Measurements from ENCODE around the gene EIF3B. TPM values are rescaled to one million over a fixed set of nuclear protein-coding genes. Genes with fewer than 3 reads are reported as not detected.
"Not testable (repeated sequence)": the region's sequence is repeated elsewhere in the genome, so short reads cannot be mapped to it uniquely, and the experiment has no call there.

The EIF3B gene
- total RNA-seq, 2 donors from 2014 or later: 120 to 121 TPM

GRCh38 chr7:2417178-2417577, 62.6 kb downstream of the EIF3B start:
- H3K9me3 Mint-ChIP-seq; H3K4me3 Mint-ChIP-seq; ATAC-seq (replicated peaks in 1 of 2); H3K27ac Mint-ChIP-seq; DNase-seq; H3K27me3 Mint-ChIP-seq (ENCODE audit: low read depth); H3K36me3 Mint-ChIP-seq (ENCODE audit: insufficient read depth in 2 of 2): not testable (repeated sequence)
- H3K4me1 Mint-ChIP-seq (ENCODE audit: low read depth): peaks cover 46% of the 10 kb centered on the region

- peaks cover 41% of the 10 kb centered on the region for H3K4me1 Mint-ChIP-seq (ENCODE audit: low read depth)
- H3K27me3 Mint-ChIP-seq (ENCODE audit: low read depth): peaks cover 9% of the 10 kb centered on the region
- ATAC-seq (replicated peaks in 1 of 2): peak; percentile 74 to 79
- DNase-seq: peak; percentile 63 to 68
- H3K27ac Mint-ChIP-seq: no peak overlapping the region
- no peaks in the 10 kb centered on the region for H3K9me3 Mint-ChIP-seq
- no peaks in the 10 kb centered on the region for H3K36me3 Mint-ChIP-seq (ENCODE audit: insufficient read depth in 2 of 2)
- H3K4me3 Mint-ChIP-seq: peak overlapping the region; percentile 58 to 63
Observed at GRCh38 chr7:2417981-2418481, 63.4 kb downstream of the EIF3B start.

- H3K9me3 Mint-ChIP-seq: no peaks in the 10 kb centered on the region
- peak overlapping the region in 1 of 2 donors; percentile 5 for H3K4me3 Mint-ChIP-seq
- DNase-seq (peak in 1 of 2 donors; percentile 16), ATAC-seq (replicated peaks in 1 of 2) (peak; percentile 77 to 80)
- H3K36me3 Mint-ChIP-seq (ENCODE audit: insufficient read depth in 2 of 2): no peaks in the 10 kb centered on the region
- peaks cover 9% of the 10 kb centered on the region for H3K27me3 Mint-ChIP-seq (ENCODE audit: low read depth)
- H3K27ac Mint-ChIP-seq: no peak overlapping the region
- H3K4me1 Mint-ChIP-seq (ENCODE audit: low read depth): peaks cover 25% of the 10 kb centered on the region
Observed at GRCh38 chr7:2420216-2420933, 65.7 kb downstream of the EIF3B start.

DNA sequence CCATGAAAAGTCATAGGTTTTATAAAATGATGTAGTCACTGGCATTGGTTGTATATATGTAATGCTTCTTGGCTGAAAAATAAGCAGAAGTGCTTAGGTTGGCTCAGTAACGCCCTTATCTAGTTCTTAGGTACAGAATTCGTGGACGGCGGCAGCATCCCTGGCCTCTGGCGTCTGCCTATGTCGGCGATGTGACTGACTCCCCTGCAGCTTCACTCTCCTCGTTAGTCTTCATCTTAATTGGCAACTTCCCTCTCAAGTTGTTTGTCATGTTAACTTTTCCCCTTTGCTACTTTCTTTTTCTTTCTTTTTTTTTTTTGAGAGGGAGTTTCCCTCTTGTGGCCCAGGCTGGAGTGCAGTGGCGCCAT, 67.3 kb downstream of the EIF3B start:
- Mint-ChIP-seq H3K9me3 (no peaks in the 10 kb centered on the region), H3K4me3 (no peak overlapping the region), H3K36me3 (ENCODE audit: insufficient read depth in 2 of 2) (no peaks in the 10 kb centered on the region), H3K27me3 (ENCODE audit: low read depth) (no peaks in the 10 kb centered on the region), H3K4me1 (ENCODE audit: low read depth) (peaks cover 31% of the 10 kb centered on the region), H3K27ac (peak overlapping the region; percentile 19)
- ATAC-seq (replicated peaks in 1 of 2) (no peak), DNase-seq (no peak)

GRCh38 chr7:2425749-2426148, 71.1 kb downstream of the EIF3B start:
- ATAC-seq (replicated peaks in 1 of 2): no peak
- no peaks in the 10 kb centered on the region for H3K27me3 Mint-ChIP-seq (ENCODE audit: low read depth)
- H3K9me3 Mint-ChIP-seq: peaks cover 0 to under 1% of the 10 kb centered on the region in 2 donors
- no peak for DNase-seq
- H3K36me3 Mint-ChIP-seq (ENCODE audit: insufficient read depth in 2 of 2): no peaks in the 10 kb centered on the region
- H3K4me3 Mint-ChIP-seq: no peak overlapping the region
- peaks cover 17% of the 10 kb centered on the region for H3K4me1 Mint-ChIP-seq (ENCODE audit: low read depth)
- H3K27ac Mint-ChIP-seq: no peak overlapping the region

Other genes starting within 250 kb of the EIF3B start
- 10 to 100 TPM; 51.2 to 63.8 TPM for gene MAD1L1, start 121.9 kb upstream of the EIF3B start, total RNA-seq
- 10 to 100 TPM; 31.7 to 39.9 TPM for gene MRM2, start 112.6 kb upstream of the EIF3B start, total RNA-seq
- gene NUDT1, start 112.6 kb upstream of the EIF3B start, total RNA-seq: 10 to 100 TPM; 63.6 to 79.3 TPM
- gene SNX8, start 40.4 kb upstream of the EIF3B start, total RNA-seq: 10 to 100 TPM; 25.5 to 31.2 TPM
- gene CHST12, start 48.8 kb downstream of the EIF3B start, total RNA-seq: 10 to 100 TPM in 1 of 2 donors, 1 to 10 TPM in 1; 5.1 to 10.6 TPM
- gene GRIFIN, start 121.6 kb downstream of the EIF3B start, total RNA-seq: not detected
- 10 to 100 TPM; 23.0 to 30.0 TPM for gene LFNG, start 164.9 kb downstream of the EIF3B start, total RNA-seq
- 10 to 100 TPM; 28.0 to 35.2 TPM for gene BRAT1, start 200.7 kb downstream of the EIF3B start, total RNA-seq
- gene IQCE, start 204.2 kb downstream of the EIF3B start, total RNA-seq: 10 to 100 TPM; 11.8 to 12.2 TPM